WTC11 (cell line): ENCODE measurements around the gene MRPS15. TPM values are rescaled to one million over a fixed set of nuclear protein-coding genes. Genes with fewer than 3 reads are reported as not detected.

Experiments used
- ATAC-seq: fragments of 200-7000 bp; cut with Tn5 transposase; 2 replicates; pipeline ENCODE4 v1.10.0; 2021; ENCODE audit warnings: mild to moderate bottlenecking, moderate library complexity
- CTCF ChIA-PET: fragments of 300-600 bp; sonication (Branson Sonifier 250); formaldehyde crosslinking; loops from one replicate; lab custom pipeline; 2021; ENCODE audit warnings: antibody characterized with exemption; lab: Charles Lee
- POLR2A ChIA-PET: fragments of 350-600 bp; sonication (Branson Sonifier 250); formaldehyde crosslinking; loops from one replicate; lab custom pipeline; 2021; ENCODE audit warnings: antibody characterized with exemption; lab: Charles Lee
- DNase-seq: peaks from one replicate; pipeline ENCODE4 v3.0.0; 2021; ENCODE audit warnings: low spot score
- H3K27ac Mint-ChIP-seq: 2 replicates; pipeline ENCODE4 v1.8.0; 2021; ENCODE audit warnings: mixed read lengths
- H3K27me3 Mint-ChIP-seq: 2 replicates; pipeline ENCODE4 v1.8.0; 2021; ENCODE audit warnings: low read depth, mild to moderate bottlenecking, moderate library complexity, mixed read lengths
- H3K36me3 Mint-ChIP-seq: 2 replicates; pipeline ENCODE4 v1.8.0; 2021; ENCODE audit warnings: mixed read lengths
- H3K4me1 Mint-ChIP-seq: 2 replicates; pipeline ENCODE4 v1.8.0; 2022; ENCODE audit warnings: mixed read lengths
- H3K4me3 Mint-ChIP-seq: 2 replicates; pipeline ENCODE4 v1.8.0; 2021; ENCODE audit warnings: mild to moderate bottlenecking, moderate library complexity, mixed read lengths
- H3K9me3 Mint-ChIP-seq: 2 replicates; pipeline ENCODE4 v1.8.0; 2021; ENCODE audit warnings: mixed read lengths
- ATF1 ChIP-seq: sonication (generic); formaldehyde crosslinking; IDR thresholded peaks from 2 replicates; pipeline ENCODE4 v1.8.1; 2023; ENCODE audit warnings: mild to moderate bottlenecking, moderate library complexity, missing genetic modification reagents
- CDX4 ChIP-seq: fragments of 250-450 bp; sonication (Bioruptor Pico); IDR thresholded peaks from 2 replicates; pipeline ENCODE4 v1.9.0; 2021; ENCODE audit warnings: moderate library complexity, mild to moderate bottlenecking, inconsistent platforms, borderline replicate concordance
- CREB1 ChIP-seq: sonication (generic); formaldehyde crosslinking; IDR thresholded peaks from 2 replicates; pipeline ENCODE4 v1.8.0; 2023; ENCODE audit warnings: mild to moderate bottlenecking, missing genetic modification reagents
- CREM ChIP-seq: sonication (generic); formaldehyde crosslinking; IDR thresholded peaks from 2 replicates; pipeline ENCODE4 v1.8.1; 2022; ENCODE audit warnings: mild to moderate bottlenecking, missing genetic modification reagents, moderate library complexity
- EMX1 ChIP-seq: fragments of 250-450 bp; sonication (Bioruptor Pico); IDR thresholded peaks from 2 replicates; pipeline ENCODE4 v1.8.0; 2021; ENCODE audit warnings: mild to moderate bottlenecking
- ETV6 ChIP-seq: sonication (generic); formaldehyde crosslinking; IDR thresholded peaks from 2 replicates; pipeline ENCODE4 v1.8.1; 2022; ENCODE audit warnings: mild to moderate bottlenecking, missing genetic modification reagents
- FOXK1 ChIP-seq: sonication (generic); formaldehyde crosslinking; IDR thresholded peaks from 2 replicates; pipeline ENCODE4 v1.8.0; 2022; ENCODE audit warnings: mild to moderate bottlenecking, moderate library complexity, missing genetic modification reagents
- GABPB1 ChIP-seq: sonication (generic); formaldehyde crosslinking; IDR thresholded peaks from 2 replicates; pipeline ENCODE4 v1.8.1; 2023; ENCODE audit warnings: mild to moderate bottlenecking, missing genetic modification reagents
- JAZF1 ChIP-seq: fragments of 250-450 bp; sonication (Bioruptor Pico); IDR thresholded peaks from 2 replicates; pipeline ENCODE4 v1.9.0; 2021; ENCODE audit warnings: moderate library complexity, mild to moderate bottlenecking, inconsistent platforms
- KAT7 ChIP-seq: sonication (generic); formaldehyde crosslinking; IDR thresholded peaks from 2 replicates; pipeline ENCODE4 v1.8.1; 2023; ENCODE audit warnings: missing genetic modification reagents, mild to moderate bottlenecking, borderline replicate concordance
- MXD4 ChIP-seq: fragments of 250-450 bp; sonication (Bioruptor Pico); IDR thresholded peaks from 2 replicates; pipeline ENCODE4 v1.8.0; 2021; ENCODE audit warnings: mild to moderate bottlenecking, moderate library complexity, borderline replicate concordance
- NFE2L1 ChIP-seq: sonication (generic); formaldehyde crosslinking; IDR thresholded peaks from 2 replicates; pipeline ENCODE4 v1.8.1; 2023; ENCODE audit warnings: missing genetic modification reagents
- NFYB ChIP-seq: sonication (generic); formaldehyde crosslinking; conservative IDR thresholded peaks from 2 replicates; pipeline ENCODE4 v1.8.0; 2022; ENCODE audit warnings: low read depth, missing genetic modification reagents
- OVOL2 ChIP-seq: fragments of 250-450 bp; sonication (Bioruptor Pico); IDR thresholded peaks from 2 replicates; pipeline ENCODE4 v1.9.0; 2021; ENCODE audit warnings: mild to moderate bottlenecking, borderline replicate concordance
- SOX15 ChIP-seq: fragments of 250-450 bp; sonication (Bioruptor Pico); IDR thresholded peaks from 2 replicates; pipeline ENCODE4 v1.9.0; 2021; ENCODE audit warnings: mild to moderate bottlenecking
- TCF7 ChIP-seq: sonication (generic); formaldehyde crosslinking; IDR thresholded peaks from 2 replicates; pipeline ENCODE4 v1.8.0; 2022; ENCODE audit warnings: mild to moderate bottlenecking, low read depth, missing genetic modification reagents, moderate library complexity
- ZBTB21 ChIP-seq: sonication (generic); formaldehyde crosslinking; IDR thresholded peaks from 2 replicates; pipeline ENCODE4 v1.8.1; 2023; ENCODE audit warnings: mild to moderate bottlenecking, missing genetic modification reagents, borderline replicate concordance
- ZBTB43 ChIP-seq: sonication (generic); formaldehyde crosslinking; IDR thresholded peaks from 2 replicates; pipeline ENCODE4 v1.8.1; 2023; ENCODE audit warnings: mild to moderate bottlenecking, missing genetic modification reagents
- ZNF232 ChIP-seq: sonication (generic); formaldehyde crosslinking; IDR thresholded peaks from 2 replicates; pipeline ENCODE4 v1.8.0; 2022; ENCODE audit warnings: mild to moderate bottlenecking, missing genetic modification reagents
- total RNA-seq: library from RNA; stranded (reverse); gene quantifications from 3 replicates; pipeline ENCODE4 v1.2.3, GENCODE V29; 2021
- TF ChIP-seq, protein P1 (sequence below): fragments of 250-450 bp; sonication (Bioruptor Pico); IDR thresholded peaks from 2 replicates; pipeline ENCODE4 v1.9.0; 2021; ENCODE audit warnings: mild to moderate bottlenecking, borderline replicate concordance
- TF ChIP-seq, protein P2 (sequence below): sonication (generic); formaldehyde crosslinking; IDR thresholded peaks from 2 replicates; pipeline ENCODE4 v1.8.0; 2022; ENCODE audit warnings: mild to moderate bottlenecking, missing genetic modification reagents

Gene MRPS15
- total RNA-seq, 1 experiment from 2014 or later, result 113 TPM

- no peak for TF ChIP-seq KAT7 (CRISPR knock-in tag)
- TF ChIP-seq, all 79 proteins: peak for 0
Measured at GRCh38 chr1:36486093-36486438, 21.9 kb upstream of the MRPS15 start (continued).

GRCh38 chr1:36484099-36484498, 19.9 kb upstream of the MRPS15 start:
- no peak for TF ChIP-seq NFYB (CRISPR knock-in tag)
- TF ChIP-seq, protein P1, sequence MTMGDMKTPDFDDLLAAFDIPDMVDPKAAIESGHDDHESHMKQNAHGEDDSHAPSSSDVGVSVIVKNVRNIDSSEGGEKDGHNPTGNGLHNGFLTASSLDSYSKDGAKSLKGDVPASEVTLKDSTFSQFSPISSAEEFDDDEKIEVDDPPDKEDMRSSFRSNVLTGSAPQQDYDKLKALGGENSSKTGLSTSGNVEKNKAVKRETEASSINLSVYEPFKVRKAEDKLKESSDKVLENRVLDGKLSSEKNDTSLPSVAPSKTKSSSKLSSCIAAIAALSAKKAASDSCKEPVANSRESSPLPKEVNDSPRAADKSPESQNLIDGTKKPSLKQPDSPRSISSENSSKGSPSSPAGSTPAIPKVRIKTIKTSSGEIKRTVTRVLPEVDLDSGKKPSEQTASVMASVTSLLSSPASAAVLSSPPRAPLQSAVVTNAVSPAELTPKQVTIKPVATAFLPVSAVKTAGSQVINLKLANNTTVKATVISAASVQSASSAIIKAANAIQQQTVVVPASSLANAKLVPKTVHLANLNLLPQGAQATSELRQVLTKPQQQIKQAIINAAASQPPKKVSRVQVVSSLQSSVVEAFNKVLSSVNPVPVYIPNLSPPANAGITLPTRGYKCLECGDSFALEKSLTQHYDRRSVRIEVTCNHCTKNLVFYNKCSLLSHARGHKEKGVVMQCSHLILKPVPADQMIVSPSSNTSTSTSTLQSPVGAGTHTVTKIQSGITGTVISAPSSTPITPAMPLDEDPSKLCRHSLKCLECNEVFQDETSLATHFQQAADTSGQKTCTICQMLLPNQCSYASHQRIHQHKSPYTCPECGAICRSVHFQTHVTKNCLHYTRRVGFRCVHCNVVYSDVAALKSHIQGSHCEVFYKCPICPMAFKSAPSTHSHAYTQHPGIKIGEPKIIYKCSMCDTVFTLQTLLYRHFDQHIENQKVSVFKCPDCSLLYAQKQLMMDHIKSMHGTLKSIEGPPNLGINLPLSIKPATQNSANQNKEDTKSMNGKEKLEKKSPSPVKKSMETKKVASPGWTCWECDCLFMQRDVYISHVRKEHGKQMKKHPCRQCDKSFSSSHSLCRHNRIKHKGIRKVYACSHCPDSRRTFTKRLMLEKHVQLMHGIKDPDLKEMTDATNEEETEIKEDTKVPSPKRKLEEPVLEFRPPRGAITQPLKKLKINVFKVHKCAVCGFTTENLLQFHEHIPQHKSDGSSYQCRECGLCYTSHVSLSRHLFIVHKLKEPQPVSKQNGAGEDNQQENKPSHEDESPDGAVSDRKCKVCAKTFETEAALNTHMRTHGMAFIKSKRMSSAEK (CRISPR knock-in tag), result no peak
- TF ChIP-seq ZBTB43, result no peak
- no peak for TF ChIP-seq OVOL2 (CRISPR knock-in tag)
- no peak for TF ChIP-seq CREB1 (CRISPR knock-in tag)
- TF ChIP-seq ZNF232, result no peak
- TF ChIP-seq SOX15 (CRISPR knock-in tag), result no peak
- no peak for TF ChIP-seq KAT7 (CRISPR knock-in tag)
- H3K36me3 Mint-ChIP-seq, result no peaks in the 10 kb centered on the region
- ATAC-seq (no peak), DNase-seq (no peak)
- ChIA-PET POLR2A (no interaction called here), CTCF (no interaction called here)
- H3K27me3 Mint-ChIP-seq, result peaks cover 17% of the 10 kb centered on the region
- H3K27ac Mint-ChIP-seq, result no peak overlapping the region
- peaks cover 7% of the 10 kb centered on the region for H3K4me1 Mint-ChIP-seq
- H3K4me3 Mint-ChIP-seq, result no peak overlapping the region
- no peaks in the 10 kb centered on the region for H3K9me3 Mint-ChIP-seq

DNA sequence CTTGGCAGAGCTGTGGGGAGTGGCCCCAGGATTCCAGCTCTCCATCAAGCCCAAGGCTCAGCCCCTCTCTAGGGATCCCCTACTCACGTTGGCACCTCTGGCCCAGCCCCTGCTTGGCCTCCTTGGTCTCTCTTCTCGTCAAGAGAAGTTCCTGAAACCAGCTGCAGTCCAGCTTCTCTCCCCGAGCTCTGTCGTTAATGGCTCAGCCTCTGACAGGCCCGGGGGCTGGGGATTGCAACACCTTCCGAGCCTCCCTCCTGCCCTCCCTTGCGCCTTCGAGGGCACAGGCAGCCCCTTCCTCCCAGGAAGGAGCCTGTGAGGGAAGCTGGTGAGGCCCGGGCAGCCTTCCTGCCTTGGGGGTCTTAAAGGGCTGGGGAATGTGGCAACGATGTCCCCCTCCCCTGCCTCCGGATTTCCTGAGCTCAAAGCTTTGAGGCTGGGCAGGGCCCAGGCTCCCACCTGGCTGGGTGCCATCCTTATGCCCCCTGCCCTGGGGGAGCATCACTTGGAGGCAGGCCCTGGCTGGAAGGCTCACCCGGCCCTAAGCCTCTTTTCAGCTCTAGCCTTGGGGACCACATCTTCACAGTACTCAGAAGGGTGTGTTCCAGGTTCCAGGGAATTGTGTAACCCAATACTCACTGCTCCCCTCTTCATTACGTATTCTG, 18.7 kb upstream of the MRPS15 start, which contains the start of gene CSF3R:
CSF3R (minus strand) TSS at position 190 of the 665 bp plus-strand sequence. CDS start 3,417 bp downstream, outside the sequence.
- no peak for ATAC-seq
- Mint-ChIP-seq H3K9me3 (no peaks in the 10 kb centered on the region), H3K36me3 (no peaks in the 10 kb centered on the region), H3K27me3 (peaks cover 21% of the 10 kb centered on the region), H3K4me3 (no peak within 1 kb of the TSS), H3K27ac (no peak within 1 kb of the TSS), H3K4me1 (peaks cover 7% of the 10 kb centered on the region)
- ChIA-PET POLR2A (interaction anchor here (1.3 kb wide), 1 partner anchor 19 kb away, joined by 3 read pairs; the partner anchor contains the start of gene MRPS15), CTCF (interaction anchor here (1.9 kb wide), 1 partner anchor 33 kb away, joined by 10 read pairs; no protein-coding TSS in a partner anchor)
- DNase-seq, result no peak
- TF ChIP-seq NFE2L1 (CRISPR knock-in tag), result no peak
- TF ChIP-seq GABPB1 (CRISPR knock-in tag), result 0 out of 2 replicates have a peak, but pooled peaks have one; percentile 11

GRCh38 chr1:36481771-36482723, 17.9 kb upstream of the MRPS15 start:
- H3K9me3 Mint-ChIP-seq, result no peaks in the 10 kb centered on the region
- H3K36me3 Mint-ChIP-seq, result no peaks in the 10 kb centered on the region
- CTCF ChIA-PET, result interaction anchor here (1.9 kb wide), 1 partner anchor 34 kb away, joined by 10 read pairs; no protein-coding TSS in a partner anchor
- DNase-seq, result no peak
- no peak overlapping the region for H3K4me3 Mint-ChIP-seq
- peaks cover 17% of the 10 kb centered on the region for H3K27me3 Mint-ChIP-seq
- H3K4me1 Mint-ChIP-seq, result peaks cover 7% of the 10 kb centered on the region
- POLR2A ChIA-PET, result interaction anchor here (1.3 kb wide), 1 partner anchor 18 kb away, joined by 3 read pairs; the partner anchor contains the start of gene MRPS15
- no peak overlapping the region for H3K27ac Mint-ChIP-seq
- ATAC-seq, result no peak
- TF ChIP-seq EMX1 (CRISPR knock-in tag) (no peak), CDX4 (CRISPR knock-in tag) (no peak), TCF7 (CRISPR knock-in tag) (no peak), ATF1 (CRISPR knock-in tag) (no peak), CREM (no peak), MXD4 (CRISPR knock-in tag) (no peak), ZBTB21 (CRISPR knock-in tag) (no peak), FOXK1 (CRISPR knock-in tag) (no peak), JAZF1 (CRISPR knock-in tag) (no peak), ETV6 (no peak)
- TF ChIP-seq, protein P2, sequence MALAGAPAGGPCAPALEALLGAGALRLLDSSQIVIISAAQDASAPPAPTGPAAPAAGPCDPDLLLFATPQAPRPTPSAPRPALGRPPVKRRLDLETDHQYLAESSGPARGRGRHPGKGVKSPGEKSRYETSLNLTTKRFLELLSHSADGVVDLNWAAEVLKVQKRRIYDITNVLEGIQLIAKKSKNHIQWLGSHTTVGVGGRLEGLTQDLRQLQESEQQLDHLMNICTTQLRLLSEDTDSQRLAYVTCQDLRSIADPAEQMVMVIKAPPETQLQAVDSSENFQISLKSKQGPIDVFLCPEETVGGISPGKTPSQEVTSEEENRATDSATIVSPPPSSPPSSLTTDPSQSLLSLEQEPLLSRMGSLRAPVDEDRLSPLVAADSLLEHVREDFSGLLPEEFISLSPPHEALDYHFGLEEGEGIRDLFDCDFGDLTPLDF (CRISPR knock-in tag), result no peak
